Esophagus muscularis mucosa (tissue), 4 donors: ENCODE data around the gene GAA. TPM values are rescaled to one million over a fixed set of nuclear protein-coding genes. Genes with fewer than 3 reads are reported as not detected.

Experiments used
- DNase-seq: peaks from one replicate; pipeline ENCODE4 v3.0.0-alpha.2; 2017; ENCODE audit errors: extremely low spot score
- H3K27ac ChIP-seq, 4 donors: fragments of 200-600 bp; sonication (generic); replicated peaks in 1 of 4; 1 replicate in 3 of 4; 2 replicates in 1 of 4; pipeline ENCODE4 v1.5.1; 2016 to 2019; ENCODE audit warnings: mild to moderate bottlenecking in 1 of 4
- H3K27me3 ChIP-seq, 4 donors: fragments of 200-600 bp; sonication (generic); one replicate each; pipeline versions ENCODE4 v1.5.1 to v1.6.0; 2016 to 2019
- H3K36me3 ChIP-seq, 4 donors: fragments of 200-600 bp; sonication (generic); one replicate each; pipeline ENCODE4 v1.5.1; 2016 to 2019
- H3K4me1 ChIP-seq, 4 donors: fragments of 200-600 bp; sonication (generic); one replicate each; pipeline ENCODE4 v1.5.1; 2016 to 2019
- H3K4me3 ChIP-seq, 4 donors: fragments of 200-600 bp; sonication (generic); 1 replicate in 2 of 4; 2 replicates in 2 of 4; pipeline ENCODE4 v1.5.1; 2016 to 2019; ENCODE audit warnings: mild to moderate bottlenecking in 4 of 4, moderate library complexity in 1 of 4
- H3K9me3 ChIP-seq, 4 donors: fragments of 200-600 bp; sonication (generic); 1 replicate in 3 of 4; 2 replicates in 1 of 4; pipeline ENCODE4 v1.5.1; 2016 to 2019
- CTCF ChIP-seq, 3 experiments: fragments of 200-600 bp in 2 of 3; fragments of 450-650 bp in 1 of 3; sonication (generic) in 2 of 3; IDR thresholded peaks; one replicate each; pipeline ENCODE4 v1.5.1; 2017 to 2019; ENCODE audit warnings: antibody characterized with exemption in 3 of 3, mild to moderate bottlenecking in 2 of 3, moderate library complexity in 1 of 3
- EP300 ChIP-seq: sonication (generic); formaldehyde crosslinking; IDR thresholded peaks from one replicate; pipeline ENCODE4 v1.6.1; 2017; ENCODE audit warnings: antibody characterized with exemption
- POLR2A ChIP-seq: fragments of 450-650 bp; IDR thresholded peaks from one replicate; pipeline ENCODE4 v1.6.1; 2017; ENCODE audit warnings: antibody characterized with exemption, moderate library complexity, mild to moderate bottlenecking, low read depth
- POLR2AphosphoS5 ChIP-seq, 2 donors: sonication (generic); formaldehyde crosslinking; IDR thresholded peaks; one replicate each; pipeline ENCODE4 v1.6.1; 2017; ENCODE audit warnings: antibody characterized with exemption in 2 of 2
- WGBS: methylation state at CpG from one replicate; pipeline ENCODE4 v1.1.5; 2018; 5-methylcytosine and 5-hydroxymethylcytosine counted together
- intact Hi-C: fragments of 100-400 bp; cut with DNase I; formaldehyde crosslinking; loops from one replicate; pipeline ENCODE4 v1.15.1; 2023
- total RNA-seq, 4 donors: library from RNA; depleted of rRNA; stranded (reverse); fragments of >200 nt; gene quantifications; one replicate each; pipeline versions ENCODE4 v1.1.0 to v1.2.1, GENCODE V29; 2016

The GAA gene
- total RNA-seq, 4 donors from 2014 or later = 65.4 to 84.4 (median 73.7) TPM

DNA sequence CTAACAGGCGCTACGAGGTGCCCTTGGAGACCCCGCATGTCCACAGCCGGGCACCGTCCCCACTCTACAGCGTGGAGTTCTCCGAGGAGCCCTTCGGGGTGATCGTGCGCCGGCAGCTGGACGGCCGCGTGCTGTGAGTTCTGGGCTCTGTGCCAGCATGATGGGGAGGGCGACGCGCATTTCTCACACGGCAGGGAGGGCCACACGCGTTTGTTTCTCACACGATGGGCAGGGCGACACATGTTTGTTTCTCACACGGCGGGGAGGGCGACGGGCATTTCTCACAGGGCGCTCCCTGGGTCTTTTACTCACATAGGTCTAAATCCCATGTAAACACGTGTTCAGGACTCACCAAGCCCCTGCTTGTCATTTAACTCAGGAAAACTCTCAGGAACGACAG lies 4.4 kb downstream of the GAA start:
- 69% methylated on average over 21 of the region's 29 CpGs for WGBS
- H3K9me3 ChIP-seq = no peaks in the 10 kb centered on the region
- no peak overlapping the region for H3K4me3 ChIP-seq
- H3K27ac ChIP-seq = no peak overlapping the region
- peaks cover 0 to 44% (median 21%) of the 10 kb centered on the region in 4 donors for H3K36me3 ChIP-seq
- no peaks in the 10 kb centered on the region for H3K27me3 ChIP-seq
- intact Hi-C loops = no loop called here
- DNase-seq = no peak
- TF ChIP-seq POLR2AphosphoS5 (IDR thresholded peaks at IDR 0.05) (peak in 1 of 2 donors; percentile 15), EP300 (no peak)
- H3K4me1 ChIP-seq = peaks cover 10 to 35% (median 22%) of the 10 kb centered on the region in 4 donors

- H3K4me3 ChIP-seq = no peak overlapping the region
- H3K9me3 ChIP-seq = no peaks in the 10 kb centered on the region
- TF ChIP-seq EP300 = no peak
- no peak for TF ChIP-seq POLR2AphosphoS5 (IDR thresholded peaks at IDR 0.05)
- TF ChIP-seq POLR2A = no peak
- TF ChIP-seq CTCF (IDR thresholded peaks at IDR 0.05) = no peak
- 70% methylated on average over 10 of the region's 10 CpGs for WGBS
- no peak overlapping the region for H3K27ac ChIP-seq
- no peaks in the 10 kb centered on the region for H3K27me3 ChIP-seq
- DNase-seq = no peak
- H3K36me3 ChIP-seq = peaks cover 0 to 48% (median 21%) of the 10 kb centered on the region in 4 donors
- intact Hi-C loops = no loop called here
- peaks cover 8 to 31% (median 20%) of the 10 kb centered on the region in 4 donors for H3K4me1 ChIP-seq
These were observed 4.8 kb downstream of the GAA start for GRCh38 chr17:80106176-80106575.

DNA sequence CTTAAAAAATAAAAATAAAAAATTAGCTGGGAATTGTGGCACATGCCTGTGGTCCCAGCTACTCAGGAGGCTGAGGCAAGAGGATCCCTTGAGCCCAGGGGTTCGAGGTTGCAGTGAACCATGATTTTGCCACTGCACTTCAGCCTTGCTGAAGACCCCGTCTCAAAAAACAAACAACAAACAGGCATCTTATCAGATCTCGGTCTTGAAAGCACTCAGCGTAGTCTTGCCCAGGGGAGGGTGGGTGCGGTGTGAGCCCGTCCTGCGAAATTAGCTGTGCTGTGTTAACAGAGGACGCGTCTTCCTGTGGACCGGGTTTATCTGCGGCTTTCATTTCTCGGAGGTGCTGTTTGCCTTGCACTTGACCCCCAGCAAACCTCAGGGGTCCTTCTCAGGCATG lies 5.4 kb downstream of the GAA start:
- H3K9me3 ChIP-seq = no peaks in the 10 kb centered on the region
- intact Hi-C loops = no loop called here
- peaks cover 0 to 54% (median 23%) of the 10 kb centered on the region in 4 donors for H3K36me3 ChIP-seq
- WGBS = 91% methylated on average over 11 of the region's 12 CpGs
- no peak overlapping the region for H3K4me3 ChIP-seq
- DNase-seq = no peak
- no peak overlapping the region for H3K27ac ChIP-seq
- peaks cover 8 to 30% (median 19%) of the 10 kb centered on the region in 4 donors for H3K4me1 ChIP-seq
- TF ChIP-seq POLR2A (no peak), CTCF (IDR thresholded peaks at IDR 0.05) (no peak), POLR2AphosphoS5 (IDR thresholded peaks at IDR 0.05) (no peak), EP300 (no peak)
- no peaks in the 10 kb centered on the region for H3K27me3 ChIP-seq

- DNase-seq = no peak
- H3K4me1 ChIP-seq = peaks cover 1 to 23% (median 12%) of the 10 kb centered on the region in 4 donors
- WGBS = 96% methylated on average over 32 of the region's 46 CpGs
- no peak overlapping the region for H3K4me3 ChIP-seq
- H3K27me3 ChIP-seq = no peaks in the 10 kb centered on the region
- H3K9me3 ChIP-seq = no peaks in the 10 kb centered on the region
- peaks cover 0 to 61% (median 29%) of the 10 kb centered on the region in 4 donors for H3K36me3 ChIP-seq
- intact Hi-C loops = no loop called here
- TF ChIP-seq POLR2AphosphoS5 (IDR thresholded peaks at IDR 0.05) = no peak
- no peak overlapping the region for H3K27ac ChIP-seq
These were observed 6.0 kb downstream of the GAA start for GRCh38 chr17:80107231-80108021.

DNA sequence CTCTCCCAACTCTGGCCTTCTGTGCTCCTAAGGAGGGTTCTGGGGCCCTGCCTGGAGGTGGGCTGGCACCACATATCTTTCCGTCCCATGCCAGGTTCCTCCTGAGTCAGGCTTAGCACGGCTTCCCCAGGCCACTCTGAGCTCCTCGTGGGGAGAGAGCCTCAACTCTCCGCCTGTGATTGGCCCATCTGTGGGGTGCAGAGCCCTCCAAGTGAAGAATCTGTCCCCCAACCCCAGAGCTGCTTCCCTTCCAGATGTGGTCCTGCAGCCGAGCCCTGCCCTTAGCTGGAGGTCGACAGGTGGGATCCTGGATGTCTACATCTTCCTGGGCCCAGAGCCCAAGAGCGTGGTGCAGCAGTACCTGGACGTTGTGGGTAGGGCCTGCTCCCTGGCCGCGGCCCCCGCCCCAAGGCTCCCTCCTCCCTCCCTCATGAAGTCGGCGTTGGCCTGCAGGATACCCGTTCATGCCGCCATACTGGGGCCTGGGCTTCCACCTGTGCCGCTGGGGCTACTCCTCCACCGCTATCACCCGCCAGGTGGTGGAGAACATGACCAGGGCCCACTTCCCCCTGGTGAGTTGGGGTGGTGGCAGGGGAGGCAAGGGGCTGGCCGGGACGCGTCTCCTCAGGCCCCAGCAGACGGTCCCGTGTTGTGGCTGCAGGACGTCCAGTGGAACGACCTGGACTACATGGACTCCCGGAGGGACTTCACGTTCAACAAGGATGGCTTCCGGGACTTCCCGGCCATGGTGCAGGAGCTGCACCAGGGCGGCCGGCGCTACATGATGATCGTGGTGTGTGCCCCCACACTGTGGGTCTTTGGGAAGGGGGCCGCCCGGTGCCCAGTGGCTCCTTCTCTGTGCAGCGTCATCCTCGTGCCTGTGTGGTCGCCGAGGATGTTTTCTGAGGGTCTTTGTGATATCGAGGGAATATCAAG lies 6.9 kb downstream of the GAA start:
- TF ChIP-seq POLR2AphosphoS5 (IDR thresholded peaks at IDR 0.05) (no peak), POLR2A (no peak), CTCF (IDR thresholded peaks at IDR 0.05) (no peak), EP300 (no peak)
- no peak overlapping the region for H3K27ac ChIP-seq
- peaks cover 0 to 14% (median 8%) of the 10 kb centered on the region in 4 donors for H3K4me1 ChIP-seq
- no peak for DNase-seq
- intact Hi-C loops = no loop called here
- H3K9me3 ChIP-seq = no peaks in the 10 kb centered on the region
- WGBS = 90% methylated on average over 21 of the region's 40 CpGs
- H3K4me3 ChIP-seq = no peak overlapping the region
- no peaks in the 10 kb centered on the region for H3K27me3 ChIP-seq
- peaks cover 0 to 70% (median 33%) of the 10 kb centered on the region in 4 donors for H3K36me3 ChIP-seq
